Prostate gland (tissue), 2 donors: ENCODE data around the gene COL23A1.

ENCODE experiments used
- POLR2A ChIP-seq: fragments of 450-650 bp; IDR thresholded peaks from one replicate; pipeline ENCODE4 v1.6.1; 2016; ENCODE audit warnings: antibody characterized with exemption, mild to moderate bottlenecking
- POLR2AphosphoS5 ChIP-seq: sonication (generic); formaldehyde crosslinking; IDR thresholded peaks from one replicate; pipeline ENCODE4 v1.6.1; 2017; ENCODE audit warnings: antibody characterized with exemption
- TF ChIP-seq, protein P1 (sequence below), 4 experiments: fragments of 200-600 bp in 2 of 4; fragments of 450-650 bp in 2 of 4; sonication (generic) in 2 of 4; IDR thresholded peaks; 1 replicate in 3 of 4; 2 replicates in 1 of 4; pipeline ENCODE4 v1.5.1; 2016 to 2019; ENCODE audit warnings: antibody characterized with exemption in 4 of 4, mild to moderate bottlenecking in 2 of 4, moderate library complexity in 2 of 4

DNA sequence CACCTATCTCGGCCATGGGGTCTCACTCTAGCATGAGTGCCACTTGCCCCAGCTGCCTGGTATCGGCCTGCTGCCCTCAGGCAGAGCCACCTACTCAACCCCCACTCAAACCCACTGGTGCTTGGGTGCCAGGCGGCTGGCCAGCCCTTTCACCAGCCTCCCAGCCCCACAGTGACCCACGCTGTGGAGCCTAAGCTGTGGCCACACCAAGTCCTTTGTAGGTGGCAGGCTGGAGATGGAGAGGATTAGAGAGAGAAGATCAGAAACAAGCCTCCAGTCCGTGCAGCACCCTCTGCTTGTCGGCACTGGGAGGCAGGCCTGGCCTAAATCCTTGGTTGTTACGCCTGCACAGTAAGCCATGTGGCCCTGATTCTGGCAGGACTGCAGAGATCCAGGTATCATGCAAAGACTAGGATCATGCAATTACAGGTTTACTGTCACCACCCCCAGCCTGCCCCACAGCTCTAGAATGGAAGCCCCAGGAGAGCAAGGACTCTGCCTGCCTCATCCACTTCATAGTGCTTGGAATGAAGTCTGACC is 171.7 kb downstream of the COL23A1 start:
- TF ChIP-seq, protein P1, sequence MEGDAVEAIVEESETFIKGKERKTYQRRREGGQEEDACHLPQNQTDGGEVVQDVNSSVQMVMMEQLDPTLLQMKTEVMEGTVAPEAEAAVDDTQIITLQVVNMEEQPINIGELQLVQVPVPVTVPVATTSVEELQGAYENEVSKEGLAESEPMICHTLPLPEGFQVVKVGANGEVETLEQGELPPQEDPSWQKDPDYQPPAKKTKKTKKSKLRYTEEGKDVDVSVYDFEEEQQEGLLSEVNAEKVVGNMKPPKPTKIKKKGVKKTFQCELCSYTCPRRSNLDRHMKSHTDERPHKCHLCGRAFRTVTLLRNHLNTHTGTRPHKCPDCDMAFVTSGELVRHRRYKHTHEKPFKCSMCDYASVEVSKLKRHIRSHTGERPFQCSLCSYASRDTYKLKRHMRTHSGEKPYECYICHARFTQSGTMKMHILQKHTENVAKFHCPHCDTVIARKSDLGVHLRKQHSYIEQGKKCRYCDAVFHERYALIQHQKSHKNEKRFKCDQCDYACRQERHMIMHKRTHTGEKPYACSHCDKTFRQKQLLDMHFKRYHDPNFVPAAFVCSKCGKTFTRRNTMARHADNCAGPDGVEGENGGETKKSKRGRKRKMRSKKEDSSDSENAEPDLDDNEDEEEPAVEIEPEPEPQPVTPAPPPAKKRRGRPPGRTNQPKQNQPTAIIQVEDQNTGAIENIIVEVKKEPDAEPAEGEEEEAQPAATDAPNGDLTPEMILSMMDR (IDR thresholded peaks at IDR 0.05): no peak
- TF ChIP-seq POLR2A: no peak
- TF ChIP-seq POLR2AphosphoS5: no peak
